ENCODE measurements around the gene STPG3. TPM values are rescaled to one million over a fixed set of nuclear protein-coding genes. Genes with fewer than 3 reads are reported as not detected.

STPG3 gene
- total and polyA plus RNA-seq, 2 of the 8 experiments (the other 6 are each of a cell fraction or from before 2014, with no cell fraction given), result not detected

- POLR2A ChIA-PET (ENCODE audit: partially characterized antibody), result interaction anchor here (1.1 to 1.8 kb wide), 2 partner anchors 12 to 16 kb away, joined by 3 to 5 read pairs; partner anchors contain the start of gene TOR4A
- H3K4me3 ChIP-seq (ENCODE audit: extremely low read depth in 1 of 4, insufficient read depth in 2 of 4, low read depth in 3 of 4, low read length in 4 of 4), result no peak overlapping the region
- TF ChIP-seq NRF1 (IDR thresholded peaks at IDR 0.05; ENCODE audit: low read depth, low read length) (no peak), SIX5 (IDR thresholded peaks at IDR 0.05; ENCODE audit: low read depth, low read length) (no peak), ZNF274 (IDR thresholded peaks at IDR 0.05; ENCODE audit: borderline replicate concordance, extremely low read depth, low read length) (no peak)
Measured at GRCh38 chr9:137293482-137294090, 42.5 kb downstream of the STPG3 start.

More at GRCh38 chr9:137293482-137294090, 42.5 kb downstream of the STPG3 start:
- H3K23ac ChIP-seq (ENCODE audit: insufficient read length), result no peak overlapping the region
- 91% methylated on average over 29 of the region's 29 CpGs; no CpG with 5 or more reads in 1 of the 2 experiments for WGBS, 2 experiments (ENCODE audit: extremely low coverage in 1 of 2, insufficient coverage in 1 of 2, insufficient read length in 1 of 2, insufficient replicate concordance in 2 of 2, low coverage in 1 of 2, low lambda C conversion rate in 2 of 2, missing lambda C conversion rate in 1 of 2)
- no peak overlapping the region for H3K4me2 ChIP-seq (ENCODE audit: insufficient read depth in 1 of 2, low read depth in 2 of 2, low read length in 2 of 2)
- H4K20me1 ChIP-seq (replicated peaks in 1 of 2; ENCODE audit: control insufficient read depth in 1 of 2, insufficient read depth in 2 of 2, low read length in 2 of 2), result peaks cover 3 to 4% of the 10 kb centered on the region in 2 experiments
- H4K91ac ChIP-seq (replicated peaks; ENCODE audit: insufficient read length, low read length), result no peak overlapping the region
- H3K79me2 ChIP-seq (ENCODE audit: control insufficient read depth in 1 of 2, insufficient read depth in 2 of 2, low read length in 2 of 2), result no peaks in the 10 kb centered on the region
- H3K56ac ChIP-seq (replicated peaks; ENCODE audit: insufficient read length, low read depth, low read length), result no peak overlapping the region
- H2BK120ac ChIP-seq (replicated peaks; ENCODE audit: low read depth, low read length), result no peak overlapping the region
- CTCF ChIA-PET (ENCODE audit: partially characterized antibody), result interaction anchor here (0.8 to 2.7 kb wide), 9 partner anchors 10 to 258 kb away, joined by 3 to 7 read pairs (median 3); no protein-coding TSS in a partner anchor
- H3K23me2 ChIP-seq (ENCODE audit: low read depth, low read length), result peaks cover 4% of the 10 kb centered on the region; the same call in 1 of the 2 replicates
- H3K9me3 ChIP-seq (ENCODE audit: insufficient read depth in 2 of 2, low read depth in 1 of 2, low read length in 1 of 2), result peaks cover 0 to 4% of the 10 kb centered on the region in 2 experiments; a peak in 2 of 4 replicates
- DNase-seq (ENCODE audit: low read depth in 1 of 2, low spot score in 2 of 2), result no peak
- H2BK5ac ChIP-seq (ENCODE audit: low read depth, low read length), result 0 out of 2 replicates have a peak overlapping the region, but pooled peaks have one; percentile 24
- H3K27ac ChIP-seq (ENCODE audit: low read depth, low read length), result no peak overlapping the region
- no peaks in the 10 kb centered on the region for H3K36me3 ChIP-seq (ENCODE audit: control insufficient read depth in 2 of 4, insufficient read depth in 4 of 4, low read length in 3 of 4)
- H3K18ac ChIP-seq (ENCODE audit: extremely low read depth, low read length), result no peak overlapping the region
- peaks cover 3 to 18% (median 16%) of the 10 kb centered on the region in 4 experiments for H3K4me1 ChIP-seq (replicated peaks in 1 of 4; ENCODE audit: control insufficient read depth in 3 of 4, insufficient read depth in 4 of 4, low read length in 3 of 4)
- peaks cover 0 to 24% (median 12%) of the 10 kb centered on the region in 4 experiments; a peak in 5 of 7 replicates for H3K27me3 ChIP-seq (replicated peaks in 1 of 4; ENCODE audit: control insufficient read depth in 3 of 4, extremely low read depth in 1 of 4, insufficient read depth in 3 of 4, low read length in 3 of 4)
- no peak overlapping the region for H4K8ac ChIP-seq (ENCODE audit: extremely low read depth, insufficient read depth, low read length)
- no peak overlapping the region for H2AFZ ChIP-seq (ENCODE audit: low read length)
- no peak overlapping the region for H3K14ac ChIP-seq (ENCODE audit: insufficient read length)
- H2AK5ac ChIP-seq (ENCODE audit: low read depth, low read length), result peak overlapping the region; percentile 53; the same call in 1 of the 2 replicates
- H3K79me1 ChIP-seq (ENCODE audit: low read depth, low read length), result no peaks in the 10 kb centered on the region
- H2BK12ac ChIP-seq (ENCODE audit: low read depth, low read length), result peak overlapping the region; percentile 88; the same call in 1 of the 2 replicates
- no peak overlapping the region for H3K4ac ChIP-seq (replicated peaks; ENCODE audit: insufficient read length, low read depth, low read length)
- peak overlapping the region; percentile 40; the same call in 1 of the 2 replicates for H2BK15ac ChIP-seq (ENCODE audit: low read length)
- no peak for FAIRE-seq
- H4K5ac ChIP-seq (ENCODE audit: insufficient read length, low read depth, low read length), result no peak overlapping the region
- no peak overlapping the region for H2BK20ac ChIP-seq (ENCODE audit: low read length)
- no peak overlapping the region for H3K9ac ChIP-seq (replicated peaks in 1 of 4; ENCODE audit: extremely low read depth in 1 of 4, low read depth in 3 of 4, low read length in 3 of 4)

All from H1 (cell line).